ENCODE measurements around the gene RNF186.

DNA sequence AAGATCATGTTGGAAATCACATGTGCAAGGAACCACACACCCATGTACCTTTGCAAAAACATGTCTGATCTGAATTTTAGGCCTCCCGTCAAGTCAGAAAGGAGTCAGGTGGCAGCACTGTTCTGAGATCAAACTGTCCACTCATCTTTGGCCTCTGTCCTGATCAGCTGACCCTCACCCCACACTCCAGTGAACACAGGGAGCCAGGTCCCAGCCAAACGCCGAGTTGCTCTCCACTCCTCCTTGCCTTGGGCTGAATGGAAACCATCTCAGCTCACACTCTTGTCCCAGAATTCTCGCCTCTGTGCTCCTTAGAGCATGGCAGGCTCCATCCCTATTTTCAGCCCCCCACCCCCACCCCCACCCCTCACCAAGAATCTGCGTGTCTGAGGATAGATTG is 4.6 kb upstream of the RNF186 start:
- TF ChIP-seq CTCF (IDR thresholded peaks at IDR 0.05; ENCODE audit: low read depth, low read length, poor library complexity, severe bottlenecking) (no peak), EZH2phosphoT487 (IDR thresholded peaks at IDR 0.05; ENCODE audit: borderline replicate concordance, low read length) (no peak)
